B cell (primary cell): Measurements from ENCODE around the gene CFAP157. TPM values are rescaled to one million over a fixed set of nuclear protein-coding genes. Genes with fewer than 3 reads are reported as not detected.
"Not testable (repeated sequence)": the region's sequence is repeated elsewhere in the genome, so short reads cannot be mapped to it uniquely, and the experiment has no call there.

ENCODE experiments used
- ATAC-seq: fragments of 200-7000 bp; cut with Tn5 transposase; one replicate; pipeline ENCODE4 v1.10.0; 2021; ENCODE audit warnings: low read depth, mild to moderate bottlenecking, moderate number of reproducible peaks, moderate library complexity
- CTCF ChIA-PET: fragments of 350-600 bp; sonication (Branson Sonifier 250); formaldehyde crosslinking; loops from one replicate; lab custom pipeline; 2021; ENCODE audit warnings: antibody characterized with exemption, inconsistent platforms; lab: Charles Lee
- POLR2A ChIA-PET: fragments of 350-600 bp; sonication (Branson Sonifier 250); formaldehyde crosslinking; loops from one replicate; lab custom pipeline; 2021; ENCODE audit warnings: antibody characterized with exemption; lab: Charles Lee
- DNase-seq: peaks from one replicate; pipeline ENCODE4 v3.0.0; 2013
- H2AFZ ChIP-seq: 2 replicates; pipeline ENCODE4 v1.6.1; 2012; ENCODE audit warnings: mild to moderate bottlenecking, low read depth, low read length; ENCODE audit not compliant: insufficient read depth, poor library complexity, severe bottlenecking
- H3K27ac ChIP-seq, 2 donors: 1 replicate in 1 of 2; 2 replicates in 1 of 2; pipeline ENCODE4 v1.5.1; 2012 to 2013; ENCODE audit warnings: low read length in 2 of 2, mild to moderate bottlenecking in 2 of 2, moderate library complexity in 1 of 2
- H3K27me3 ChIP-seq, 4 experiments: fragments of 200-600 bp in 1 of 4; sonication (generic) in 1 of 4; replicated peaks in 1 of 4; 1 replicate in 2 of 4; 2 replicates in 2 of 4; pipeline versions ENCODE4 v1.6.1 to v1.7.0; 2013 to 2016; ENCODE audit warnings: low read length in 3 of 4, mild to moderate bottlenecking in 2 of 4, mixed read lengths in 1 of 4, moderate library complexity in 1 of 4; ENCODE audit not compliant: insufficient read depth in 4 of 4, control insufficient read depth in 3 of 4; ENCODE audit errors: control extremely low read depth in 1 of 4
- H3K36me3 ChIP-seq, 2 experiments: replicated peaks in 1 of 2; 1 replicate in 1 of 2; 2 replicates in 1 of 2; pipeline versions ENCODE4 v1.6.1 to v1.7.1; 2013; ENCODE audit warnings: low read length in 1 of 2; ENCODE audit not compliant: insufficient read depth in 2 of 2, control insufficient read depth in 1 of 2; ENCODE audit errors: control extremely low read depth in 1 of 2, extremely low read depth in 1 of 2
- H3K4me1 ChIP-seq, 2 donors: fragments of 200-600 bp in 1 of 2; sonication (generic) in 1 of 2; 1 replicate in 1 of 2; 2 replicates in 1 of 2; pipeline versions ENCODE4 v1.5.1 to v1.6.1; 2013 to 2017; ENCODE audit warnings: low read length in 2 of 2; ENCODE audit not compliant: control insufficient read depth in 2 of 2, insufficient read depth in 2 of 2
- H3K4me2 ChIP-seq: replicated peaks from 2 replicates; pipeline ENCODE3; 2012; ENCODE audit warnings: mild to moderate bottlenecking, low read depth, low read length; ENCODE audit not compliant: poor library complexity, severe bottlenecking
- H3K4me3 ChIP-seq, 5 experiments: fragments of 200-600 bp in 1 of 5; sonication (generic) in 1 of 5; 1 replicate in 3 of 5; 2 replicates in 2 of 5; pipeline versions ENCODE4 v1.5.1 to v1.7.0; 2011 to 2016; ENCODE audit warnings: low read length in 4 of 5, mild to moderate bottlenecking in 4 of 5, low read depth in 2 of 5, control low read depth in 1 of 5, moderate library complexity in 1 of 5; ENCODE audit not compliant: insufficient read depth in 1 of 5; ENCODE audit errors: control extremely low read depth in 1 of 5, extremely low read depth in 1 of 5
- H3K79me2 ChIP-seq: fragments of 200-600 bp; sonication (generic); one replicate; pipeline ENCODE4 v1.6.0; 2016; ENCODE audit warnings: low read length; ENCODE audit not compliant: control insufficient read depth, insufficient read depth
- H3K9ac ChIP-seq: fragments of 200-600 bp; sonication (generic); 2 replicates; pipeline ENCODE4 v1.6.1; 2017; ENCODE audit warnings: mild to moderate bottlenecking, low read length, moderate library complexity
- H3K9me3 ChIP-seq, 3 donors: one replicate each; pipeline versions ENCODE4 v1.6.1 to v1.7.1; 2013; ENCODE audit warnings: low read length in 2 of 3; ENCODE audit not compliant: control insufficient read depth in 2 of 3, insufficient read depth in 1 of 3; ENCODE audit errors: control extremely low read depth in 1 of 3
- H4K20me1 ChIP-seq: 2 replicates; pipeline ENCODE4 v1.6.0; 2012; ENCODE audit warnings: mild to moderate bottlenecking, low read length; ENCODE audit not compliant: insufficient read depth, control insufficient read depth, poor library complexity, severe bottlenecking
- H3K27ac Mint-ChIP-seq: one replicate; pipeline ENCODE4 v1.8.0; 2021; ENCODE audit warnings: mixed read lengths
- H3K27me3 Mint-ChIP-seq: one replicate; pipeline ENCODE4 v1.8.0; 2021; ENCODE audit warnings: mixed read lengths
- H3K4me1 Mint-ChIP-seq: one replicate; pipeline ENCODE4 v1.8.0; 2021; ENCODE audit warnings: mixed read lengths
- H3K4me3 Mint-ChIP-seq: one replicate; pipeline ENCODE4 v1.8.0; 2021; ENCODE audit warnings: mixed read lengths
- H3K9me3 Mint-ChIP-seq: one replicate; pipeline ENCODE4 v1.8.0; 2022; ENCODE audit warnings: mixed read lengths; ENCODE audit not compliant: insufficient read depth
- EZH2 ChIP-seq: IDR thresholded peaks from 2 replicates; pipeline ENCODE4 v1.6.1; 2012; ENCODE audit warnings: borderline replicate concordance, low read depth, mild to moderate bottlenecking, moderate library complexity, low read length; ENCODE audit not compliant: insufficient read depth, poor library complexity, severe bottlenecking
- WGBS: methylation state at CpG from one replicate; pipeline ENCODE4 v1.1.5; 2013; ENCODE audit warnings: missing lambda C conversion rate; ENCODE audit not compliant: insufficient coverage; 5-methylcytosine and 5-hydroxymethylcytosine counted together
- intact Hi-C: fragments of 100-400 bp; cut with micrococcal nuclease; formaldehyde crosslinking; loops from one replicate; pipeline ENCODE4 v1.10.0; 2022
- polyA plus RNA-seq: library from polyadenylated mRNA; depleted of rRNA; stranded (reverse); fragments of >200 nt; gene quantifications from 2 replicates; pipeline ENCODE4 v1.2.3, GENCODE V29; 2012
- total RNA-seq, 2 donors: library from RNA; stranded (reverse); fragments of 120-200 nt in 1 of 2; gene quantifications; 1 replicate in 1 of 2; 2 replicates in 1 of 2; pipeline versions ENCODE4 v1.2.3 to v1.2.4, GENCODE V29; 2013 to 2022
- TF ChIP-seq, protein P1 (sequence below): fragments of 200-600 bp; IDR thresholded peaks from one replicate; pipeline ENCODE4 v1.8.0; 2022; ENCODE audit warnings: antibody characterized with exemption, mild to moderate bottlenecking

The CFAP157 gene
- total and polyA plus RNA-seq, 2 donors (not counting 1 experiment from before 2014, with no cell fraction given), result 0.03 TPM; not detected in 1

- H3K9me3 Mint-ChIP-seq, result no peaks in the 10 kb centered on the region
- Histone ChIP-seq H3K4me1 (no peaks in the 10 kb centered on the region), H3K9ac (no peak overlapping the region), H2AFZ (no peak overlapping the region), H3K27me3 (no peaks in the 10 kb centered on the region), H4K20me1 (peaks cover 95% of the 10 kb centered on the region), H3K9me3 (no peaks in the 10 kb centered on the region), H3K36me3 (peaks cover 0 to 57% of the 10 kb centered on the region in 2 experiments), H3K27ac (no peak overlapping the region), H3K4me3 (no peak overlapping the region), H3K79me2 (peaks cover 89% of the 10 kb centered on the region), H3K4me2 (no peak overlapping the region)
- CTCF ChIA-PET, result interaction anchor here (1.1 kb wide), 1 partner anchor 113 kb away, joined by 4 read pairs; no protein-coding TSS in a partner anchor
- intact Hi-C loops, result no loop called here
- TF ChIP-seq EZH2, result no peak
- TF ChIP-seq, protein P1, sequence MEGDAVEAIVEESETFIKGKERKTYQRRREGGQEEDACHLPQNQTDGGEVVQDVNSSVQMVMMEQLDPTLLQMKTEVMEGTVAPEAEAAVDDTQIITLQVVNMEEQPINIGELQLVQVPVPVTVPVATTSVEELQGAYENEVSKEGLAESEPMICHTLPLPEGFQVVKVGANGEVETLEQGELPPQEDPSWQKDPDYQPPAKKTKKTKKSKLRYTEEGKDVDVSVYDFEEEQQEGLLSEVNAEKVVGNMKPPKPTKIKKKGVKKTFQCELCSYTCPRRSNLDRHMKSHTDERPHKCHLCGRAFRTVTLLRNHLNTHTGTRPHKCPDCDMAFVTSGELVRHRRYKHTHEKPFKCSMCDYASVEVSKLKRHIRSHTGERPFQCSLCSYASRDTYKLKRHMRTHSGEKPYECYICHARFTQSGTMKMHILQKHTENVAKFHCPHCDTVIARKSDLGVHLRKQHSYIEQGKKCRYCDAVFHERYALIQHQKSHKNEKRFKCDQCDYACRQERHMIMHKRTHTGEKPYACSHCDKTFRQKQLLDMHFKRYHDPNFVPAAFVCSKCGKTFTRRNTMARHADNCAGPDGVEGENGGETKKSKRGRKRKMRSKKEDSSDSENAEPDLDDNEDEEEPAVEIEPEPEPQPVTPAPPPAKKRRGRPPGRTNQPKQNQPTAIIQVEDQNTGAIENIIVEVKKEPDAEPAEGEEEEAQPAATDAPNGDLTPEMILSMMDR, result no peak
- WGBS, result 100% methylated on average over 2 of the region's 3 CpGs
- no peaks in the 10 kb centered on the region for H3K27me3 Mint-ChIP-seq
- DNase-seq (no peak), ATAC-seq (no peak)
- no peak overlapping the region for H3K4me3 Mint-ChIP-seq
- no peak overlapping the region for H3K27ac Mint-ChIP-seq
- H3K4me1 Mint-ChIP-seq, result peaks cover 11% of the 10 kb centered on the region
- POLR2A ChIA-PET, result interaction anchor here (0.7 kb wide), 2 partner anchors 12 to 23 kb away, joined by 3 to 9 read pairs; no protein-coding TSS in a partner anchor
Observed at GRCh38 chr9:127756233-127756632, 49.4 kb downstream of the CFAP157 start.

- H2AFZ ChIP-seq, H3K9me3 ChIP-seq, DNase-seq, H3K4me1 ChIP-seq, intact Hi-C loops, H3K4me3 ChIP-seq, H3K9ac ChIP-seq, H3K4me3 Mint-ChIP-seq, H3K27me3 ChIP-seq, H3K9me3 Mint-ChIP-seq, H3K27me3 Mint-ChIP-seq, H3K27ac Mint-ChIP-seq, H3K27ac ChIP-seq, H3K4me1 Mint-ChIP-seq, ATAC-seq, H3K4me2 ChIP-seq: not testable (repeated sequence)
- CTCF ChIA-PET, result interaction anchor here (1.4 kb wide), 1 partner anchor 11 kb away, joined by 3 read pairs; no protein-coding TSS in a partner anchor
- peaks cover 95% of the 10 kb centered on the region for H4K20me1 ChIP-seq
- H3K79me2 ChIP-seq, result peaks cover 89% of the 10 kb centered on the region
- H3K36me3 ChIP-seq, result peaks cover 0 to 57% of the 10 kb centered on the region in 2 experiments
- POLR2A ChIA-PET, result interaction anchor here (0.7 kb wide), 2 partner anchors 13 to 22 kb away, joined by 3 to 9 read pairs; no protein-coding TSS in a partner anchor
- WGBS, result 99% methylated on average over 8 of the region's 11 CpGs
Observed at GRCh38 chr9:127756776-127757175, 50.0 kb downstream of the CFAP157 start.
